ENCODE measurements around the gene FCMR. TPM values are rescaled to one million over a fixed set of nuclear protein-coding genes. Genes with fewer than 3 reads are reported as not detected.

The FCMR gene
- total RNA-seq, 1 donor: not detected

DNA sequence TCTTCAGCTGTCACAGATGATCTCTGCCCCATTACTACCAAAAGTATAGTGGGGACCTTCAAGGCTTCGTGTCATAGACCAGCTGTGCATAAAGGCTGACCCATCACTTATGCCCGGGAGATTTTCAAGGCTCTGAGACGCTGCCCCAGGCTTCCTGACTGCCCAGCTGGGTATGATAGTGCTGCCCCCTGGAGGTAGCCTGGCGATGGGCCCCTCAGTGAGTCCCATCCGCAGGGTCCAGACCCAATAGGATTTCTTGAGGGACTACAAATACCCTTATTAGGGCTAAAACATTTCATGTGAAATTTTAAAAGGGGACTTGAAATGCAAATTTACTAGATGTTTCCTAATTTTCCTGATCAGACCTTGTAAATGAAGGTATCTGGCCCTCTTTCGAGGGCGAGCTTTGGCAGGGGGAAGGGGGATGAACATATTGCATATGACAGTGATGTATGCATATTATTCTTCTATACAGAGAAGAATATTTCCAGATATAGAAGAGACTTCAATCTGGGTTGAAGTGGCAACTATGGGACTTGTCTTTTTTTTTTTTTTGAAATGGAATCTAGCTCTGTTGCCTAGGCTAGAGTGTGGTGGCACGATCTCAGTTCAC lies 11.7 kb upstream of the FCMR start:
- no peak for DNase-seq (ENCODE audit: low read depth)
- TF ChIP-seq, protein P1, sequence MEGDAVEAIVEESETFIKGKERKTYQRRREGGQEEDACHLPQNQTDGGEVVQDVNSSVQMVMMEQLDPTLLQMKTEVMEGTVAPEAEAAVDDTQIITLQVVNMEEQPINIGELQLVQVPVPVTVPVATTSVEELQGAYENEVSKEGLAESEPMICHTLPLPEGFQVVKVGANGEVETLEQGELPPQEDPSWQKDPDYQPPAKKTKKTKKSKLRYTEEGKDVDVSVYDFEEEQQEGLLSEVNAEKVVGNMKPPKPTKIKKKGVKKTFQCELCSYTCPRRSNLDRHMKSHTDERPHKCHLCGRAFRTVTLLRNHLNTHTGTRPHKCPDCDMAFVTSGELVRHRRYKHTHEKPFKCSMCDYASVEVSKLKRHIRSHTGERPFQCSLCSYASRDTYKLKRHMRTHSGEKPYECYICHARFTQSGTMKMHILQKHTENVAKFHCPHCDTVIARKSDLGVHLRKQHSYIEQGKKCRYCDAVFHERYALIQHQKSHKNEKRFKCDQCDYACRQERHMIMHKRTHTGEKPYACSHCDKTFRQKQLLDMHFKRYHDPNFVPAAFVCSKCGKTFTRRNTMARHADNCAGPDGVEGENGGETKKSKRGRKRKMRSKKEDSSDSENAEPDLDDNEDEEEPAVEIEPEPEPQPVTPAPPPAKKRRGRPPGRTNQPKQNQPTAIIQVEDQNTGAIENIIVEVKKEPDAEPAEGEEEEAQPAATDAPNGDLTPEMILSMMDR (IDR thresholded peaks at IDR 0.05; ENCODE audit: insufficient read depth, low read length): peak; percentile 46
- H3K4me3 ChIP-seq (ENCODE audit: low read depth, low read length): no peak overlapping the region

DNA sequence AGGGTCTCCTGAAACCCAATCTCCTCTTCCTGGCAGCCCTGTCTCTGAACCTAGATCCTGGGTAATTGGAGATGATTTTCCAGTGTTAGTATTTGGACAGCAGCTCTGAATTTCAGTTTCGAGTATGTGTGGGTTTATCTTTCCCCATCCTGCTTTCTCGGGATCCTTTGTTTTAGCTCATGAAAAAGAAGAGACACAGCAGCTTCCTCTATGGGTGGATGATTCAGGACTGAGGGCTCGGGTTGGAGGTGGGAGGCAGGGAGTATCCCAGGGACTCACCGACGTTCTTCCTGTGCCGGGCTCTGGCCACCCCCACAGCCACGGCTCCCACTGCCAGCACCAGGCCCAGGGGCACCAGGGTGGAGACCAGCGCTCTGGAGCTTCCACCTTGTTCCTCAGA lies 10.4 kb upstream of the FCMR start:
- no peak overlapping the region for H3K4me3 ChIP-seq (ENCODE audit: low read depth, low read length)
- no peak for DNase-seq (ENCODE audit: low read depth)
- TF ChIP-seq, protein P1 (IDR thresholded peaks at IDR 0.05; ENCODE audit: insufficient read depth, low read length): no peak

DNA sequence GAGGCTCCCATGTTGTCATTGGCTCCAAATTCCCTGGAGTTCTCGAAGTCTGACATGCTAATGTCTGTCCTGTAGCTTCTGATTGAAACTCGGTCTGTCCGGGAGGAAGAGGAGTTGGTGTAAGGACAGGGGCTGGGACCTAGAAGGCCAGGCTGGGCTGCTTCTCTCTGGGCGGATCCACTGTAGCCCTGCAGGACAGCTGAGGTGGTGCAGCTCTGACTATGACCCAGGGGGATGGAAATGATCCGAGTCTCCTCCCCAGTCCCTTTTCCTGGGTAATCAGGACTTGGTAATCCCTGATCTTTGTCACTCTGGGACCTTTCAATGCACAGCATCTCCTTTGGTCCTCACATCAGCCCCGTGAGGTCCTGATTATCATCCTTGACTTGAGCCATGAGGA lies 10.0 kb upstream of the FCMR start:
- no peak overlapping the region for H3K4me3 ChIP-seq (ENCODE audit: low read depth, low read length)
- TF ChIP-seq, protein P1 (IDR thresholded peaks at IDR 0.05; ENCODE audit: insufficient read depth, low read length): peak; percentile 18
- no peak for DNase-seq (ENCODE audit: low read depth)

DNA sequence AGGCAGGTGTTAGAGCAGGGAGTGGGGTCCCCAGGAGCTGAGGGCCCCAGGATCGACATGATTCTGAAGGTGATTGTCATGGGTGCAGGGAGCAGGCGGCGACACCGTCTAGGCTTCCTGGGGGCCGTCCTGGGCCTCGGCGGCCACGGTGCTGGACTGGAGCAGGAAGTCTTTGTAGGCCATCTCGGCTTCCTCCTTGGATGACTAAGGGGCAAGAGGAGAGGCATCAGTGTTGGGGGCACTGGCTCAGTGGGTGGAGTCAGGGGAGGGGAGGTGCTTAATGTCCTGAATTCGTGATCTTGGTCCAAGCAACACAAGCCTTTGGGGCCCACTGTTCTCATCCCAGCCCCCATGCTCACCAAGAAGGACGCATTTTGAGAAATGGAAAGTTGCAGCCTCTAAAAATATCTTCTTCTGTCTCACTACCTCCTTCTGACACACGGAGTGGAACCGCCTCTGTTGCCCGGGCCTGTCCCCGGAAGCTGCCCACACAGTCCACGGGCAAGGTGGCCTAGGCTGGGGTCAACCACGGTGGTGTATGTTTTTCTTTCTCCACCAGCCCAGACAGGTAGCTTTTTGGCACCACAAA lies 8.6 kb upstream of the FCMR start:
- no peak for DNase-seq (ENCODE audit: low read depth)
- no peak overlapping the region for H3K4me3 ChIP-seq (ENCODE audit: low read depth, low read length)
- TF ChIP-seq, protein P1 (IDR thresholded peaks at IDR 0.05; ENCODE audit: insufficient read depth, low read length): no peak

DNA sequence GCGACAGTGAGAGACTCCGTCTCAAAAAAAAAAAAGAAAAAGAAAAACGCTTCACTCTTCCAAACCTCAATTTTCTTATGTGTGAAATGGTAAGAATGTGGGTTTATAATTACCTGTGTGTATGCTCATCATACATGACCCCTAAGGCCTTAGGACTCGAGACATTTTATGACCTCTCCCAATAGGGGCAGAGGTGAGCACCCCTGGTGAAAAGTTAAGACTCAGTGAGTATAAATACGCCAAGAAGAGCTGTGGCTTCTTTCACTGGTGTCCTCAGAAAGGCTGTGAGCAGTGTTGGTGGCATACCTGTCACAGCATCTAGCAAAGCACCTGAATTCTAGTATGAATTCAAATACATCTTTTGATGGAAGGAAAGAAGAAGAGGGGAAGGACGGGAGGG lies 7.8 kb upstream of the FCMR start:
- TF ChIP-seq, protein P1 (IDR thresholded peaks at IDR 0.05; ENCODE audit: insufficient read depth, low read length): no peak
- H3K4me3 ChIP-seq (ENCODE audit: low read depth, low read length): no peak overlapping the region
- DNase-seq (ENCODE audit: low read depth): no peak

DNA sequence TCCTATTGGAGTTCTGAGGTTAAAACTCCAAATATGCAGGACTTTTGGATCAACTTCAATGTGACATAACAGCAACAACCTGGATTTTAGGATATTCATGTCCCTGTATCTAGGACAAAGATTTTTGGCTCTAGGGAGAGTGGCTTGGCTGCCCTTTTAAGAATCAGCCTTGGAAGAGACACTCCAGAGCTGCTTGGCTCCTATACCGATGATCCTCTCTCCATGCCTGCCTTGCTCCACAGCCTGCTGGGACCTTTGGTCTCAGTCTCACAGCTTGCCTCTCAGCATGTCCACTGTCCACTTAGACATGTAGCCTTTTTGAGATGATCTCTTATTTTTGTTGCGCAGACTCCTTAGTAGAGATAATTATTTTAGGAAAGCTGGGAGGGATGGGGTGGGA lies 4.5 kb upstream of the FCMR start:
- no peak for DNase-seq (ENCODE audit: low read depth)
- TF ChIP-seq, protein P1 (IDR thresholded peaks at IDR 0.05; ENCODE audit: insufficient read depth, low read length): no peak
- H3K4me3 ChIP-seq (ENCODE audit: low read depth, low read length): no peak overlapping the region
